H1 (cell line): Measurements from ENCODE around the gene EIF2A. TPM values are rescaled to one million over a fixed set of nuclear protein-coding genes. Genes with fewer than 3 reads are reported as not detected.
A peak's percentile ranks its signal among the peaks of the same experiment; 100 is the strongest.

Experiments used
- CTCF ChIA-PET: fragments of 300-600 bp; sonication (Branson Sonifier 250); formaldehyde crosslinking; loops from one replicate; lab custom pipeline; 2021; ENCODE audit not compliant: partially characterized antibody; lab: Charles Lee
- POLR2A ChIA-PET: fragments of 300-600 bp; sonication (Branson Sonifier 250); formaldehyde crosslinking; loops from one replicate; lab custom pipeline; 2021; ENCODE audit warnings: inconsistent platforms; ENCODE audit not compliant: partially characterized antibody; lab: Charles Lee
- DNase-seq, 2 experiments: peaks; one replicate each; pipeline versions ENCODE4 v3.0.0 to v3.0.0-alpha.2; 2010 to 2022; ENCODE audit warnings: low spot score in 2 of 2, low read depth in 1 of 2, mixed read lengths in 1 of 2
- FAIRE-seq: peaks from 2 replicates; lab custom pipeline; 2011; peaks lifted over from hg19 to GRCh38; lab: Jason Lieb, UNC
- H2AFZ ChIP-seq: 2 replicates; pipeline ENCODE4 v1.8.1; 2012; ENCODE audit warnings: low read length, inconsistent platforms
- H2AK5ac ChIP-seq: 2 replicates; pipeline ENCODE4 v1.6.1; 2013; ENCODE audit warnings: low read depth, low read length
- H2BK120ac ChIP-seq: replicated peaks from 2 replicates; pipeline ENCODE3; 2013; ENCODE audit warnings: low read depth, low read length, inconsistent platforms
- H2BK12ac ChIP-seq: 2 replicates; pipeline ENCODE4 v1.6.1; 2013; ENCODE audit warnings: low read depth, low read length
- H2BK15ac ChIP-seq: 2 replicates; pipeline ENCODE4 v1.6.1; 2013; ENCODE audit warnings: low read length
- H2BK20ac ChIP-seq: 2 replicates; pipeline ENCODE4 v1.6.1; 2013; ENCODE audit warnings: low read length
- H2BK5ac ChIP-seq: 2 replicates; pipeline ENCODE4 v1.6.1; 2013; ENCODE audit warnings: low read depth, low read length
- H3K14ac ChIP-seq: 2 replicates; pipeline ENCODE4 v1.6.1; 2013; ENCODE audit warnings: inconsistent platforms; ENCODE audit not compliant: insufficient read length
- H3K18ac ChIP-seq: 2 replicates; pipeline ENCODE4 v1.6.1; 2013; ENCODE audit warnings: low read length; ENCODE audit errors: extremely low read depth
- H3K23ac ChIP-seq: 2 replicates; pipeline ENCODE4 v1.6.1; 2013; ENCODE audit warnings: inconsistent platforms; ENCODE audit not compliant: insufficient read length
- H3K23me2 ChIP-seq: 2 replicates; pipeline ENCODE4 v1.6.1; 2013; ENCODE audit warnings: low read depth, low read length
- H3K27ac ChIP-seq: 2 replicates; pipeline ENCODE4 v1.6.1; 2011; ENCODE audit warnings: low read depth, low read length, inconsistent platforms
- H3K27me3 ChIP-seq, 4 experiments: replicated peaks in 1 of 4; 1 replicate in 1 of 4; 2 replicates in 3 of 4; pipeline versions ENCODE4 v1.6.1 to v1.8.1; 2011 to 2013; ENCODE audit warnings: low read length in 3 of 4, mild to moderate bottlenecking in 3 of 4, inconsistent platforms in 2 of 4, mixed read lengths in 2 of 4, moderate library complexity in 1 of 4; ENCODE audit not compliant: control insufficient read depth in 3 of 4, insufficient read depth in 3 of 4; ENCODE audit errors: extremely low read depth in 1 of 4
- H3K36me3 ChIP-seq, 4 experiments: 2 replicates each; pipeline versions ENCODE4 v1.6.1 to v1.8.1; 2011 to 2013; ENCODE audit warnings: mild to moderate bottlenecking in 4 of 4, low read length in 3 of 4, moderate library complexity in 2 of 4, control low read depth in 1 of 4, inconsistent platforms in 1 of 4; ENCODE audit not compliant: insufficient read depth in 4 of 4, control insufficient read depth in 2 of 4
- H3K4ac ChIP-seq: replicated peaks from 2 replicates; pipeline ENCODE3; 2013; ENCODE audit warnings: low read length, low read depth, mixed read lengths, inconsistent platforms; ENCODE audit not compliant: insufficient read length
- H3K4me1 ChIP-seq, 4 experiments: replicated peaks in 1 of 4; 1 replicate in 1 of 4; 2 replicates in 3 of 4; pipeline versions ENCODE4 v1.6.1 to v1.8.1; 2011 to 2013; ENCODE audit warnings: low read length in 3 of 4, inconsistent platforms in 2 of 4, mixed read lengths in 1 of 4; ENCODE audit not compliant: insufficient read depth in 4 of 4, control insufficient read depth in 3 of 4
- H3K4me2 ChIP-seq, 2 experiments: 2 replicates each; pipeline versions ENCODE4 v1.6.1 to v1.8.1; 2011 to 2013; ENCODE audit warnings: low read depth in 2 of 2, low read length in 2 of 2, control low read depth in 1 of 2, inconsistent platforms in 1 of 2, mild to moderate bottlenecking in 1 of 2; ENCODE audit not compliant: insufficient read depth in 1 of 2
- H3K4me3 ChIP-seq, 4 experiments: fragments of 200-600, 300-600 bp in 1 of 4; sonication (generic), shearing (Covaris generic), sonication (Bioruptor Twin) in 1 of 4; 2 replicates each; pipeline versions ENCODE4 v1.5.1 to v1.8.1; 2011 to 2016; ENCODE audit warnings: low read length in 4 of 4, low read depth in 3 of 4, control low read depth in 2 of 4, inconsistent platforms in 2 of 4, mild to moderate bottlenecking in 2 of 4, mixed read lengths in 1 of 4, moderate library complexity in 1 of 4; ENCODE audit not compliant: insufficient read depth in 2 of 4; ENCODE audit errors: extremely low read depth in 1 of 4
- H3K56ac ChIP-seq: replicated peaks from 2 replicates; pipeline ENCODE3; 2013; ENCODE audit warnings: low read depth, mild to moderate bottlenecking, mixed read lengths, low read length, inconsistent platforms; ENCODE audit not compliant: insufficient read length
- H3K79me1 ChIP-seq: 2 replicates; pipeline ENCODE4 v1.6.1; 2013; ENCODE audit warnings: low read depth, low read length, control low read depth
- H3K79me2 ChIP-seq, 2 experiments: 2 replicates each; pipeline versions ENCODE4 v1.6.1 to v1.8.1; 2012 to 2013; ENCODE audit warnings: low read length in 2 of 2, mild to moderate bottlenecking in 2 of 2, inconsistent platforms in 1 of 2; ENCODE audit not compliant: insufficient read depth in 2 of 2, control insufficient read depth in 1 of 2
- H3K9ac ChIP-seq, 4 experiments: replicated peaks in 1 of 4; 1 replicate in 1 of 4; 2 replicates in 3 of 4; pipeline versions ENCODE4 v1.6.1 to v1.8.1; 2011 to 2013; ENCODE audit warnings: low read depth in 3 of 4, low read length in 3 of 4, control low read depth in 2 of 4, mild to moderate bottlenecking in 2 of 4, moderate library complexity in 2 of 4, inconsistent platforms in 1 of 4; ENCODE audit errors: extremely low read depth in 1 of 4
- H3K9me3 ChIP-seq, 2 experiments: 2 replicates each; pipeline versions ENCODE4 v1.6.1 to v1.8.1; 2012 to 2013; ENCODE audit warnings: mild to moderate bottlenecking in 2 of 2, moderate library complexity in 2 of 2, control low read depth in 1 of 2, inconsistent platforms in 1 of 2, low read depth in 1 of 2, low read length in 1 of 2, mixed read lengths in 1 of 2; ENCODE audit not compliant: insufficient read depth in 2 of 2
- H4K20me1 ChIP-seq, 2 experiments: replicated peaks in 1 of 2; 2 replicates each; pipeline versions ENCODE3 to v1.8.1; 2011 to 2013; ENCODE audit warnings: inconsistent platforms in 2 of 2, low read length in 2 of 2, mild to moderate bottlenecking in 1 of 2; ENCODE audit not compliant: insufficient read depth in 2 of 2, control insufficient read depth in 1 of 2
- H4K5ac ChIP-seq: 2 replicates; pipeline ENCODE4 v1.6.1; 2013; ENCODE audit warnings: low read length, low read depth, mixed read lengths, inconsistent platforms; ENCODE audit not compliant: insufficient read length
- H4K8ac ChIP-seq: 2 replicates; pipeline ENCODE4 v1.8.0; 2013; ENCODE audit warnings: mild to moderate bottlenecking, moderate library complexity, low read length, inconsistent platforms; ENCODE audit not compliant: insufficient read depth; ENCODE audit errors: extremely low read depth
- H4K91ac ChIP-seq: replicated peaks from 2 replicates; pipeline ENCODE3; 2013; ENCODE audit warnings: low read length, mixed read lengths, inconsistent platforms; ENCODE audit not compliant: insufficient read length
- ASH2L ChIP-seq: fragments of 200-600, 300-600 bp; sonication (generic); IDR thresholded peaks from one replicate; pipeline ENCODE4 v1.7.1; 2017; ENCODE audit warnings: low read length
- CBX8 ChIP-seq: fragments of 300-800, 300-1000 bp; sonication (generic); IDR thresholded peaks from 2 replicates; pipeline ENCODE4 v1.7.1; 2016; ENCODE audit warnings: low read depth, low read length, borderline replicate concordance
- CREB1 ChIP-seq: IDR thresholded peaks from 2 replicates; pipeline ENCODE4 v1.6.1; 2012; ENCODE audit warnings: inconsistent platforms
- FOSL1 ChIP-seq: IDR thresholded peaks from 2 replicates; pipeline ENCODE4 v1.6.1; 2011; ENCODE audit warnings: mild to moderate bottlenecking, low read depth, low read length, moderate library complexity; ENCODE audit not compliant: insufficient read depth
- JUN ChIP-seq: IDR thresholded peaks from 2 replicates; pipeline ENCODE4 v1.6.1; 2011; ENCODE audit warnings: low read depth, mild to moderate bottlenecking, improper control_type of control experiment, low read length
- MAFK ChIP-seq: IDR thresholded peaks from 2 replicates; pipeline ENCODE4 v1.6.1; 2012; ENCODE audit warnings: low read depth, mild to moderate bottlenecking, improper control_type of control experiment, low read length
- POLR2A ChIP-seq, 2 experiments: IDR thresholded peaks; 1 replicate in 1 of 2; 2 replicates in 1 of 2; pipeline ENCODE4 v1.6.1; 2011; ENCODE audit warnings: low read depth in 2 of 2, low read length in 2 of 2, mild to moderate bottlenecking in 2 of 2; ENCODE audit errors: control extremely low read depth in 1 of 2
- POU5F1 ChIP-seq: IDR thresholded peaks from 2 replicates; pipeline ENCODE4 v1.6.1; 2011; ENCODE audit warnings: low read depth, mild to moderate bottlenecking, low read length, moderate library complexity
- SIRT6 ChIP-seq: IDR thresholded peaks from one replicate; pipeline ENCODE4 v1.7.1; 2012; ENCODE audit warnings: low read length, inconsistent platforms
- TBP ChIP-seq: IDR thresholded peaks from 2 replicates; pipeline ENCODE4 v1.6.1; 2011; ENCODE audit warnings: low read depth, low read length, improper control_type of control experiment
- USF2 ChIP-seq: IDR thresholded peaks from 2 replicates; pipeline ENCODE4 v1.6.1; 2011; ENCODE audit warnings: low read length, improper control_type of control experiment
- ZNF274 ChIP-seq: IDR thresholded peaks from 2 replicates; pipeline ENCODE4 v1.7.0; 2012; ENCODE audit warnings: low read length, borderline replicate concordance; ENCODE audit errors: extremely low read depth
- WGBS, 2 experiments: shearing (Covaris generic) in 1 of 2; methylation state at CpG; one replicate each; pipeline versions ENCODE4 v1.1.6 to v1.1.7; 2013 to 2015; ENCODE audit warnings: low lambda C conversion rate in 2 of 2, mixed read lengths in 2 of 2, inconsistent platforms in 1 of 2, low coverage in 1 of 2, missing lambda C conversion rate in 1 of 2; ENCODE audit not compliant: insufficient replicate concordance in 2 of 2, insufficient coverage in 1 of 2, insufficient read length in 1 of 2; ENCODE audit errors: extremely low coverage in 1 of 2, missing lambda C conversion rate in 1 of 2; 5-methylcytosine and 5-hydroxymethylcytosine counted together
- polyA plus RNA-seq, 7 experiments: library from polyadenylated mRNA; depleted of rRNA in 3 of 7; stranded (reverse) in 5 of 7; unstranded in 2 of 7; fragments of >200 nt in 5 of 7; fragments of 200-250 nt in 2 of 7; gene quantifications; 1 replicate in 5 of 7; 2 replicates in 1 of 7; 4 replicates in 1 of 7; pipeline versions ENCODE4 v1.2.1 to v1.2.3, GENCODE V29; 2011 to 2013; ENCODE audit warnings: missing spikeins in 2 of 7, mixed read lengths in 2 of 7
- total RNA-seq: library from RNA; stranded (reverse); fragmentation: NEBNext Ultra II Directional; extraction: Animal tissue kit (Norgen Biotek cat#: 25700); gene quantifications from 2 replicates; pipeline ENCODE4 v1.2.1, GENCODE V29; 2021

Gene EIF2A
- total and polyA plus RNA-seq, 2 of the 8 experiments (the other 6 are each of a cell fraction or from before 2014, with no cell fraction given), result 59.3 to 91.6 TPM

DNA sequence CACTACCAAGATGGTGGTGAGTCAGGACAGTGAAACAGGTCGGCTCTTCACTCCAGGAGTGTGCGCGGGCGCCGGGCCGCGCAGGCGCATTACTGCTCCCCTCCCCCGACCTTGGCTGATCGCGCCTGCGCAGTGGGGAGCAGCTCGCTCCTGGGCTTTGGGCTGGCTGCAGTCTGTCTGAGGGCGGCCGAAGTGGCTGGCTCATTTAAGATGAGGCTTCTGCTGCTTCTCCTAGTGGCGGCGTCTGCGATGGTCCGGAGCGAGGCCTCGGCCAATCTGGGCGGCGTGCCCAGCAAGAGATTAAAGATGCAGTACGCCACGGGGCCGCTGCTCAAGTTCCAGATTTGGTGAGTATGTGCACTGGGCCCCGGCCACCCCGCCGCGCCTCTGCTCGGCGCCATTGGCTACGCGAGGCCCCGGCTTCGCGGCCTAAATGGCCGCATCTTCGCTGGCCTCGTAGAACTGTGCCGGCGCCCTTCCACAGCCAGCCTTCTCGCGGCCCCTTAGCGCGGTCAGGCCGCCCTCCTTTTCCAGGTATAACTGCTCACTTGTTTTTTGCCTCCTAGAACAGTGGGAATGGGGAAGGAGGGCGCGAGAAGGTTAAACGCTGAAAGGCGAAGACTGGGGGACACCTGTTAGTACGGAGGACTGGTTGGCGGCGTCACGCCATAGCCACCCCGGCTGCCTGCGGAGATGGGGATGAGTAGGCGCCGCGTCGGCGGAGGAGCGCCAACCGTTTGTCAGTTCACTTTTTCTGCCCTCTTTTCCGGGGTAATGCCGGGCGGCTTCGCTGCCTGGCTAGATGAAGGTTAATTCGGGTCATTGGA, 56.8 kb downstream of the EIF2A start, which contains the start of gene SELENOT:
SELENOT (plus strand) TSS at position 169 of the 827 bp plus-strand sequence; CDS start at position 211, 42 bp downstream.
- no peak within 1 kb of the TSS for H2BK15ac ChIP-seq
- H3K4me3 ChIP-seq, result peak within 1 kb of the TSS; percentile 76 to 92 (median 85)
- H4K20me1 ChIP-seq, result peaks cover 2 to 10% of the 10 kb centered on the region in 2 experiments
- H4K8ac ChIP-seq, result peak within 1 kb of the TSS; percentile 90; the same call in 1 of the 2 replicates
- H3K4me2 ChIP-seq, result peak within 1 kb of the TSS; percentile 61 to 76
- H2BK120ac ChIP-seq, result peak within 1 kb of the TSS; percentile 7
- H3K4ac ChIP-seq, result no peak within 1 kb of the TSS
- no peaks in the 10 kb centered on the region for H3K9me3 ChIP-seq
- 2% methylated on average over 59 of the region's 69 CpGs; no CpG with 5 or more reads in 1 of the 2 experiments for WGBS, 2 experiments
- peak within 1 kb of the TSS; percentile 50 for H3K56ac ChIP-seq
- H3K9ac ChIP-seq, result peak within 1 kb of the TSS; percentile 82 to 90 (median 86)
- H3K79me1 ChIP-seq, result no peaks in the 10 kb centered on the region
- ChIA-PET CTCF (interaction anchor here (1.0 to 1.3 kb wide), 3 partner anchors 9 to 13 kb away, joined by 3 to 6 read pairs (median 3); no protein-coding TSS in a partner anchor), POLR2A (interaction anchor here (0.6 to 2.4 kb wide), 19 partner anchors 9 to 570 kb away, joined by 3 to 18 read pairs (median 4); partner anchors contain the start of genes EIF2A, ERICH6 and SERP1)
- no peaks in the 10 kb centered on the region for H3K27me3 ChIP-seq
- no peak within 1 kb of the TSS for H3K14ac ChIP-seq
- H2BK20ac ChIP-seq, result no peak within 1 kb of the TSS
- H3K4me1 ChIP-seq, result peaks cover 6 to 24% (median 17%) of the 10 kb centered on the region in 4 experiments; a peak in 6 of 7 replicates
- peak within 1 kb of the TSS; percentile 58 for H4K5ac ChIP-seq
- H3K23me2 ChIP-seq, result peaks cover 4% of the 10 kb centered on the region
- no peak for FAIRE-seq
- peak within 1 kb of the TSS; percentile 89 for H3K27ac ChIP-seq
- no peak within 1 kb of the TSS for H2AK5ac ChIP-seq
- H3K79me2 ChIP-seq, result peaks cover 14 to 67% of the 10 kb centered on the region in 2 experiments
- H4K91ac ChIP-seq, result peak within 1 kb of the TSS; percentile 16
- peaks cover 0 to 6% (median 0%) of the 10 kb centered on the region in 4 experiments; a peak in 2 of 8 replicates for H3K36me3 ChIP-seq
- DNase-seq, result peak; percentile 92 to 96
- peak within 1 kb of the TSS; percentile 23 for H2BK12ac ChIP-seq
- H2AFZ ChIP-seq, result no peak within 1 kb of the TSS; the same call in 1 of the 2 replicates
- H2BK5ac ChIP-seq, result peak within 1 kb of the TSS; percentile 91
- no peak within 1 kb of the TSS for H3K23ac ChIP-seq
- H3K18ac ChIP-seq, result peak within 1 kb of the TSS; percentile 64
- TF ChIP-seq POLR2A (IDR thresholded peaks at IDR 0.05; ENCODE audit: control extremely low read depth in 1 of 2, low read depth in 2 of 2, low read length in 2 of 2) (peak; percentile 98 to 99), JUN (no peak), USF2 (no peak), POU5F1 (no peak), SIRT6 (no peak), FOSL1 (no peak), ZNF274 (no peak), CREB1 (peak; percentile 28), ASH2L (peak; percentile 99), CBX8 (no peak), TBP (peak; percentile 95), MAFK (no peak)
